AG08396 (cell line): ENCODE measurements around the gene SGCG.

Experiments
- DNase-seq: peaks from one replicate; pipeline ENCODE4 v3.0.0; 2012; ENCODE audit warnings: low spot score, mixed read lengths

Gene SGCG

DNA sequence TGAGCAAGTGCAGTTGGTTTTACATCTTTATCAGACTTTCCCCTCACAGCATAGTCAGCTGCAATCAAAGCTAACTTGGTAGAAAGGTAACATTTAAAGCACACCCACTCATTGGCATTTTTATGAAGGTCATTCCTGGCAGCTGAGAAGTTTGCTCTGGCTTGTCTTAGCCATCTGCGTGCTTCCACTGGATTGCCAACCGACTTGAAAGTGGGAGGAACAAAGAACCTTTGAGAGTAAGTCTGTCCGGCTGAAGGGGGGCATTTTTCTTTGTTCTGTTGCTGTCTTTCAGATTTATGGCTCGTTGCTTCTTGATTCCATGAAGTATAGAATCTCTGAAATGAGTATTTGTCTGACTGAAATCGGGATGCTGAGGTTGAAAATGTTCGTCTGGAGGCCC is 149.6 kb downstream of the SGCG start:
- no peak for DNase-seq

DNA sequence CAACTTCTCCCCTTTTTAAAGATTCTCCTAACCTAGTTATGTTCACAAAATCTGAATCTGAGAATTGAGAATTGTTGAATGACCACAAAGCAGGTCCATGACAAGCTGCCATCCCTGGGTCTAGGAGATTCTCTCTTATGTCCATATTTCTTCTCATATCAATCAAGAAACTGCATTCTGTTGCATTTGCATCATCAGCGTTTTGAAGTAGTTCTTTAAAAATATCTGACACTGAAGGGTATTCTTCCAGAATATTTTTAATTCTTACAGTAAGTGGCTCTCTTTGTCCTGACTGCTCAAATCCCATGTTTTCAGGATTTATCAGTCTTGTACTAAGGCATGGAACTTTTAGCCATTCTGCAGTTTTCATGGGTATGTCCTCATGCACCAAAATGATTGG is 158.4 kb downstream of the SGCG start:
- DNase-seq, result no peak

DNA sequence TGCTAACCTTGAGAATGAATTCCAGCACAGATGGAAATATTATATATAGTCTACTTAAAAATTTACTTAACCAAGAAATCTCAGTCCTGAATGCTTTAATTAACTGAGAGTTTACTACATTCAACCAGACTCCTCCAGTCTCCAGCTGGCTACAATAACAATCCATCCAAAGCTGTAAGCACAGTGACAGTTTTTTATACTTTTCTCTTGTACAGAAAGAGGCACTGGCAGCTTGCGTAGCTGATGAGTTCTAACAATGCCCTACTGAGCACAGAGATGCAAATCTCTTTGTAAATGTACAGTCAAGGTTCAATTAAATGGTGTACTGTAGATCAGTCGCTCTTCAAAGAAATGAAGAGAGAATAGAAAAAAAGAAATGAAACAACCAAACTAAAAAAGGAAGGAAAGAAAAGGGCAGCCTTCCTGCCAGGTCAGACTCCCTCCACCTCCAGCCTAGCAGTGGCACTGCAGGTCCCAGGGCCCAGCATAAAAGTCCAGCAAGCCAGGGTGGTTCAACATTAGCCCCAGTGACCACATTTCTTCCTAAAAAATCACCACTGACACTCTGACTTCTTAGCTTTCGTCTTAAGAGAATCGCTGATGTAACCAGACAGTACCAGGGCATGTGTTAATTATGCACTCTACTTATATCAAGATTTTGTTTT is 164.3 kb downstream of the SGCG start:
- DNase-seq, result no peak

DNA sequence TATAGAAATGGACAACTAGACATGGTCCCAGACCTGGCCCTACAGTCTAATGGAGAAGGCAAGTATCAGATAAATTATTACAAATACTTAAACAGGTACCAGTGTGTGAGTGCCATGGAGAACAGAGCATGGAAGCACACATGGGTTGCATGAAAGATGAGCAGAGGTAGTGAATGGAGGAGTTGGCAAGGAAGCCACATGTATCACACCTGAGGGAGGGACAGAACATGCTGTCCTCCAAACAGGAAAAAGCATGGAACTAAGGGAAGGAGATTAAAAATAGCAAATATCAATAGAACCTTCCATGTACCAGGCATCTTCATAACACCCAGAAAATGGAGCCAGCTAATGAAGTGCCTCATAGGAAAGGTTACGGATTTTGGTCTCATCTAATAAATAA is 166.8 kb downstream of the SGCG start:
- no peak for DNase-seq

DNA sequence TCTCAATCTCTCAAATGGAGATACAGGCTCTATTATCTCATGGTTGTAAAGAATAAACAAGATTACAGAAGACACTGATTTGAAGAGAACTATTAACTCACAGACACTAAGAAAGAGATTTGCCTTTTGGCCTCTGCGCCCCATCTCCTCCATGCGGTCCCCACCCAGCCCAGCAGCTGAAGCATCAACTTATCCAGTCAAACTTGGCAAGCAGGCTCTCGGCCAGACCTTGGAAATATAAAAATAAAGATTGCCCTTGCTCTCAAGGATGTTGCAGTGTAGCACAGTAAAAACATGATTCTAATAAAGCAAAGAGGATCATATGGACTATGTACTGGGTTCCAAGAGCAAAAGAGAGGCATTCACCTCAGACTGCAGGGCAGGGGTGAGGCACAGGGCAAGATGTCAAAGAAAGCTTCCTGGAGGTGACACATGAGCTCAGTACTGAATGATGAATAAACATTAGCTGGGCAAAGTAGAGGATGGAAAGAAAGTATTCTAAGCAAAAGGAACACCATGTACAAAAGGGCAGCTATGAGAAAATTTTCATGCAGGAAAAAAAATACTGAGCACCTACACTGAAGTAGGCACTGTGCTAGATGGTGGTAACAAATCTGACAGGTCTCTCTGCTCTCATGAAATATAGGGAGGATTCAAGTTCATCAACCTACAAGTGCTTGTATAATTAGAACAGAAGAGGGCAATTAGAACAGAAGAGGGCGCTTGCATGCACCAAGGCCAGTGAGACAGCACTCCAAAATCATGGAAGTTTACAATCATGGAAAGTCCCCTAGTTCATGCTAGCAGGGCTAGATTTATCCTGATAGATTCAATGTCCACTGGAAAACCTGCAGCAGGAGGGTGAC is 167.7 kb downstream of the SGCG start:
- DNase-seq, result no peak

DNA sequence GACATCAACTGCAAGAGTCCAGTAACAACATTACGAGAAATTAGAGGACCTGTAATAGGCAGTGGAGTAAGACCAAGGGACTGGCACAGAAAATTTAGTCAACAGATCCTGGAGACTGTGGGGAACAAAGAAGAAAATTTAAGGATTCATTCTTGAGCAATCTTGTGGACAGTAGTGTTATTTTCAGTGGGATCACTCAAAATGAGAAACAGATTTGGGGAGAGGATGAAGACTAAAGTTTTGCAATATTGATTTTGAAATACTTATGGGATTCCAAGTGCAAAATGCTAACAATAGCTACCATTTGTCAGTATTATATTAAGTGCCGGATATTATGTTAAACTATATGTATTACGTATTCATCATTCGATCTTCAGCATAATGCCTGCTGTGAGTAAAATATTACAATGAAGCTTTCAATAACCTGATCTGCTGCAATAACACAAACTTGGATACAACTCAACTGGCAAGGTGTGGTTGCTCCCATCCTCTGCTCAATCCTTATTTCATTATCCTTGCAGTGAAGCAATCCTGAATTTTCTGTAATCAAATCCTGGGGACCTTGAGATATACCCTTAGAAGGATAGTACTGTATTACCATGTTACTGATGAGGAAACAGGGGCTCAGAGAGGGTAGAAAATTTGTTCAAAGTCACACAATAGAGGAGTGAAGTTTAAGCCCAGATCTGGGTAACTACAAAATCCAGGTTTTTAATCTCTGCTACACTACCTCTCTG is 168.6 kb downstream of the SGCG start:
- no peak for DNase-seq

DNA sequence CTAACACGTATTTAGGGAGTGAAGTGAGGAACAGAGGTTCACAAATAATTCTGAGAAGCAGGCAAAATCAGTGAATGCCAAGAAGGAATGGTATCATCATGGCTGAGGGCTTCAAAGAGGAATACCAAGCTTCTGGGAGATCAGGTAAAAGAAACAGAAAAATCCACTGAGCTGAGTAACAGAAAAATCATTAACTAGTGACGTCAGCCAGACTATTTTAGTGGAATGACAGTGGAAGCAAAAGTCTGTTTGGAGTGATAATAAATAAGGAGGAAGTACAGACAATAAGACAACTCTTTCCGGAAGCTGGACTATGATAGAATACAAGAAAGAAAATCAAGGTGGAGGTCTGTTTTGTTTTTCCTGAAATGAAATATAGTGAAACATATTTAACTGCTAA is 169.2 kb downstream of the SGCG start:
- DNase-seq, result no peak

DNA sequence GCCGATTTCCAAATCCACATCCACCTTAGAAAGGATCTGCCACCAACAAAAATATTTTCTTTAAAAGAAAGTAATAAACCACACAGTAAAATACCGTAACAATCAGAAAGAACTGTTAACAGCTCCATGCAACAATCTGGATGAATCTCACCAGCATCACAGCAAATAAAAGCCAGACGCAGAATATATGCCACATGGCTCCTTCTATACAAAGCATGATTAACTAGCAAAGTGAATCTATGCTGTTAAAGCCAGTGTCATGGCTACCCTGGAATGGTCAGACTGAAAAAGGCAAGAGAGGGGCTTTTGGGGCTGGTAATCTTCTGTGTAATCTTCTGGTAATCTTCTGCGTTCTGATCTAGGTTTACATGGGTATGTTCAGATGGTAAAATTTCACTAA is 171.4 kb downstream of the SGCG start:
- no peak for DNase-seq

DNA sequence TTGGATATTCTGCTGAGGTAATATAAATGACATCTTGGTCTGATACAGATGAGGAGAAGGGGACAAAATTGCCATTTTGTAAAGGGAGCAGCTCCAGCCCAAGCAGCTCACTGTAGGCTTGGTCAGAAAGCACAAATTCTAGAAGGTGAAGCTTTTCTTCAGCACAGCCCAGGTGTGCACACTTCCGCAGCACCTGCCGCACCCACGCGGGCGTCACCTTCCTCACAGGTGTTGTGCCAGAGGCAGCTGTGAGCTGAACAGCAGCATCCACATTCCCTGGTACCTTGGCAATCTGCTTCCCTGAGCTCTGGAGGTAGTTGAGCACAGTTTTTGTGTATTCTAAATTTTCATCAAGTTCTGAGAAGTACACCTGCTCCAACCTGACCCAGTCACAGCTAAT is 173.7 kb downstream of the SGCG start:
- no peak for DNase-seq

DNA sequence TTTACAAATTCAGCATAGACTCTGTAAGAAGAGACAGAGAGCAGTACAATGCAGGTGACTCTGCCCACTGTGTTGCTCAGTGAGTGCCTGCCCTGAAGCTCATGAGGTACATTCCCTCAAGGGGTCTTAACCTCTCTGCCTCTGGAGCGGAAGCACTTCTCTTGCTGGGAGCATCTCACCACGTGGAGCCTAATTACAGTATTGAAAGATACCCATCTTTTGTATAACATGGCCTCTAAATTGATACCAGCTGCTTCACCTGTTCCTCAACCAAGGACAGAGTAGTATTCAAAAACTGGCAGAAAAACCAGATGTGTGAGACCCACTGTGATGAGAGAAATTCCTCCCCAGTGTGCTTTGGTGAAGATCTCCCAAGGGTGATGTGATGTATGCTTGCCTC is 175.6 kb downstream of the SGCG start:
- DNase-seq, result no peak

DNA sequence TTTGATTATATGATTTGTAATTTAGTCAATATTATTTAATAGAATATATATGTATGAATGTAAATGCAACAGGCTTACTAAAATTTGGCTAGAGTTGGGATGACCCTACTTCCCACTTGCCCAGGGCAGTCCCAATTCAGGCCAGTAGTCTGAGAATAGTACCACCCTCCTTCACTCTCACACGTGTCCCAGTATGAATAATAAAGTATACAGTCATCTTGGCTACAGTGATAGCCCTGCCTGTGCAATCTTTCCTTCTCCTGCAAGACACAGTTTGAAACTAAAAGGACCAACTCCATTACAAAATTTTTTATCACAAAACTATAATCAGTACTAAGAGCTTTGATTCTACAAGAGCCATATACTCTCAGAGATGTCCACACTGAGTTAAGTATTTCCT is 176.6 kb downstream of the SGCG start:
- no peak for DNase-seq

DNA sequence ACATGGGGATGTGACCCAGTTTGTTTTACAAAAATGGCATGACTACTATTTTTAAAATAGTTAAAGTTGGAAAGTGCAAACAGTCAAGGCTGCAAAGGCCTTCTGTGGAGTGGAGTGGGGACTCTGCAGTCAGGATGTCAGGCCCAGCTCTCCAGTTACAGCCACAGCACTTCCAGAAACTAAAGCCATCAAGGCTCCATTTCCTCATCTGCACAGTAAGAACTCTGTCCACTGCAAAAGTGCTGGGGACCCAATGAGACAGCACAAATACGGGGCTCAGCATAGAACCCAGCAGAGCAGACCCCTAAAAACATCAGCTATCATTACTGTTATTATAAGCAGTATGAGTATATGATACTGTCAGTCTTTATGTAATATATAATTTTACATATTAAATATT is 179.1 kb downstream of the SGCG start:
- DNase-seq, result no peak

DNA sequence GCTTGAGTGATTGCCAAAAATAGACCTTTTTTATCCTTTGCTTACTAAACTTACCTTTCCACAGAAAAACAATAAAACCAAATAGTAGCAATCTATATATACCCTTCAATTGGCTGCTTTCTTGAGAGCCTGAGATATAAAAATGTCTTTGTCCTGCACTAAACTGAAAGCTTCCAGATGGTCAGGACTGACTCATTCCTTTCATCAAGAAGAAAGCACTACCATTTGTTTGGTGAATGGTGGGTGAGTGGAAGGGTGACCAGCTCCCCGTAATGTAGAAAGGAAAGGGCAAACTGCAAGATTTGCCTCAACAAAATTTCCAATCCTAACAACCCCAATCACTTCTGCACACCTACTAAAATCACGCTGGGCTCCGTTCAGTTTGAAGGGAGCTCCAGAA is 184.9 kb downstream of the SGCG start:
- no peak for DNase-seq

DNA sequence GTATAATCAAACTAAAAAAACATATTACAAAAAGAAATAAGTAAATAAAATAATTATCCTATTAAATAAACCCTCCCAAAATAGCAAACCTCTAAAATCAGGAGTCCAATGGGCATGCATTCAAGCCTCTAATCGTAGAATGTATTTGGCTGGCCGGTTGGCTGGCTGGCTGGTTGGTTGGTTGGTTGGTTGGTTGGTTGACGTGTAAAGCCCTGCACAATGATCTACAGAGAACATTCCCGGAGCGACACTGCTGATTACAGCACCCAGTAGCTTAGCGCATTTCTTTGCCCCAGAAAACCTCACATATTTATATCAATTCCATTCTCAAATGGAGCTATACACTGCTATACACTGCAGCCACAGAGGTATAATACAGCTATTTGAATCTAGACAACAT is 187.1 kb downstream of the SGCG start:
- no peak for DNase-seq

DNA sequence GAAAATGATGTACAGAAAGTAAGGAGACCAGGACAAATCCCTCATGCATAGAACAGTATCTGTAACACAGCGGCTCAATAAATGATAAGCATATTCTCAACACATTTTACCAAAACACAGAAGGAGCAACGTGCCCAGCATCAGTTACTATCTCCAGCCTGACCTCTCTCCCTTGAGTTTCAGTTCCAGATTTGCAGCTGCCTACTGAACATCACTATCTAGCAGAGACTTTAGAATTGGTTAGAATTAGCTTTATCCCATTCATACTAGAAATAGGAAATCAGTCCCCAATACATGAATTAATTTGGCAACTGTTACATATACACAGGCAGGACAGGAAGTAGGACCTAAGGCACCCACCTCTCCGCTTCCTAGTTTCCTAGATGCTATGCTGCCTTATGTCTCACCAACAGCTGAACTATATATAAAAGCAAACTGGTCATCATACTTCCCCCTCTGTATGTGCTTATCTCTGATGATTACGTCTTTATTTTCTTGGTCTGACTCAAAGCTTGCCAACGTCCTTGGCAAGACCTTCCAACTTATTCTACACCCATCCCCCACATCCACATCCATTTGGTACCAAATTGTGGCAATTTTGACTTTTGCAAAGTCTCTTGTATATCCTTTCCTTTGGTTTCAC is 191.6 kb downstream of the SGCG start:
- DNase-seq, result no peak
